Kidney epithelial cell (primary cell): Measurements from ENCODE around the gene TBX15. TPM values are rescaled to one million over a fixed set of nuclear protein-coding genes. Genes with fewer than 3 reads are reported as not detected.

Experiments used
- DNase-seq: peaks from one replicate; pipeline ENCODE4 v3.0.0-alpha.2; 2010; ENCODE audit warnings: low read depth
- H3K27me3 ChIP-seq: 2 replicates; pipeline ENCODE4 v1.6.0; 2011; ENCODE audit warnings: low read length; ENCODE audit not compliant: control insufficient read depth, insufficient read depth
- H3K36me3 ChIP-seq: 2 replicates; pipeline ENCODE4 v1.5.1; 2011; ENCODE audit warnings: low read length; ENCODE audit not compliant: control insufficient read depth, insufficient read depth
- H3K4me3 ChIP-seq: 2 replicates; pipeline ENCODE4 v1.5.1; 2011; ENCODE audit warnings: low read depth, mild to moderate bottlenecking, control low read depth, low read length
- CTCF ChIP-seq: IDR thresholded peaks from 2 replicates; pipeline ENCODE4 v1.5.1; 2011; ENCODE audit warnings: mild to moderate bottlenecking, moderate library complexity, low read length, control low read depth, inconsistent platforms; ENCODE audit not compliant: insufficient read depth, poor library complexity, severe bottlenecking
- total RNA-seq: library from RNA; depleted of rRNA; stranded (reverse); fragments of >200 nt; gene quantifications from 2 replicates; pipeline ENCODE4 v1.2.3, GENCODE V29; 2015

Gene TBX15
- total RNA-seq, 1 donor from 2014 or later, result not detected

- Histone ChIP-seq H3K36me3 (no peaks in the 10 kb centered on the region), H3K27me3 (peaks cover 42% of the 10 kb centered on the region), H3K4me3 (no peak overlapping the region)
- DNase-seq, result no peak
- TF ChIP-seq CTCF, result no peak
These were observed 14.5 kb downstream of the TBX15 start for GRCh38 chr1:118973531-118974137.

GRCh38 chr1:118973032-118973431 is 15.1 kb downstream of the TBX15 start:
- H3K27me3 ChIP-seq, result peaks cover 42% of the 10 kb centered on the region
- TF ChIP-seq CTCF, result no peak
- no peak overlapping the region for H3K4me3 ChIP-seq
- no peaks in the 10 kb centered on the region for H3K36me3 ChIP-seq
- no peak for DNase-seq

- DNase-seq, result no peak
- no peak overlapping the region for H3K4me3 ChIP-seq
- peaks cover 31% of the 10 kb centered on the region for H3K27me3 ChIP-seq
- no peak for TF ChIP-seq CTCF
- H3K36me3 ChIP-seq, result no peaks in the 10 kb centered on the region
These were observed 17.7 kb downstream of the TBX15 start for GRCh38 chr1:118970451-118970850.

GRCh38 chr1:118963456-118964430 is 24.4 kb downstream of the TBX15 start:
- no peak for DNase-seq
- H3K36me3 ChIP-seq, result no peaks in the 10 kb centered on the region
- H3K4me3 ChIP-seq, result no peak overlapping the region
- no peak for TF ChIP-seq CTCF
- H3K27me3 ChIP-seq, result no peaks in the 10 kb centered on the region

- Histone ChIP-seq H3K27me3 (no peaks in the 10 kb centered on the region), H3K4me3 (no peak overlapping the region), H3K36me3 (no peaks in the 10 kb centered on the region)
- DNase-seq, result no peak
- TF ChIP-seq CTCF, result no peak
These were observed 25.0 kb downstream of the TBX15 start for GRCh38 chr1:118963138-118963455.

GRCh38 chr1:118961156-118961555 is 27.0 kb downstream of the TBX15 start:
- Histone ChIP-seq H3K36me3 (no peaks in the 10 kb centered on the region), H3K4me3 (no peak overlapping the region), H3K27me3 (no peaks in the 10 kb centered on the region)
- TF ChIP-seq CTCF, result no peak
- DNase-seq, result no peak
